Activated CD4-positive, alpha-beta T cell treated with anti-CD3 and anti-CD28 coated beads, Interleukin-2, amount 50 U/mL, for 48 hours (primary cell): ENCODE measurements around the gene B3GAT1.
"Not testable (repeated sequence)": the region's sequence is repeated elsewhere in the genome, so short reads cannot be mapped to it uniquely, and the experiment has no call there.

Experiments
- DNase-seq, 2 experiments: peaks; one replicate each; pipeline ENCODE4 v3.0.0-alpha.2; 2020

B3GAT1 gene, protein sequence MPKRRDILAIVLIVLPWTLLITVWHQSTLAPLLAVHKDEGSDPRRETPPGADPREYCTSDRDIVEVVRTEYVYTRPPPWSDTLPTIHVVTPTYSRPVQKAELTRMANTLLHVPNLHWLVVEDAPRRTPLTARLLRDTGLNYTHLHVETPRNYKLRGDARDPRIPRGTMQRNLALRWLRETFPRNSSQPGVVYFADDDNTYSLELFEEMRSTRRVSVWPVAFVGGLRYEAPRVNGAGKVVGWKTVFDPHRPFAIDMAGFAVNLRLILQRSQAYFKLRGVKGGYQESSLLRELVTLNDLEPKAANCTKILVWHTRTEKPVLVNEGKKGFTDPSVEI

GRCh38 chr11:134412203-134413042 lies at the start of gene B3GAT1:
TSS of gene B3GAT1 (minus strand) at chr11:134412242. CDS start at chr11:134387659, 24,583 bp downstream.
- peak; percentile 25 to 30 for DNase-seq

DNA sequence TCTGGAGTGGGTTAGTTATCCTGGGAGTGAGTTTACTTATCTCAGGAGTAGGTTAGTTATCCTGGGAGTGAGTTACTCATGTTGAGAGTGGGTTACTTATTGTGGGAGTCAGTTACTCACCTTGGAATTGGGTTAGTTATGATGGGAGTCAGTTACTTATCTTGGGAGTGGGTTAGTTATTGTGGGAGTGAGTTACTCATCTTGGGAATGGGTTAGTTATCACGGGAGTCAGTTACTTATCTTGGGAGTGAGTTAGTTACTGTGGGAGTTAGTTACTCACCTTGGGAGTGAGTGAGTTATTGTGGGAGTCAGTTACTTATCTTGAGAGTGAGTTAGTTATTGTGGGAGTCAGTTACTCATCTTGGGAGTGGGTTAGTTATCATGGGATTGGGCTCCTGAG lies 49.6 kb upstream of the B3GAT1 start:
- no peak for DNase-seq

GRCh38 chr11:134460881-134461280 lies 48.8 kb upstream of the B3GAT1 start:
- DNase-seq: no peak

DNA sequence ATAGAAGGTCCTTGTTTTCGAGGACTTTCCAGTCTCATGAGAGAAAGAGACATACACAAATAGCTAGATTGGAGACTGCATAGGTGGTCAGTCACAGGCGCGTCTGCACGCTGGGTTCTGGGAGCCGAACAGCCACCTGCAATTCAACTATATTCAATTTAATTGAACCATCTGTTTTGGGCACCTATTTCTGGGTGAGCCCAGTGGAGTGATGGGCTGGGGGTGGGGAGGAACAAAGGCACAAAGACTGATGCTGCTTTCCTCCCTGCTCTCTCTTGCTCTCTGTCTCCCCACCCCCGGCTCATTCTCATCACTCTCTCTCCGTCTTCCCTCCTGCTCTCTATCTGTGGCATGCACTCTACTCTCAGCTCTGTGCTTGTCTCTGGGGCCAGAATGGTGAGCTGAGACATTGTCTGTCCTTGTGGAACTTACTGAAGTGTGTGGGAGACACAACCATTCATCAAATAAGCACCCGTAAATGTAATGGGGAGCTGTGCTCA lies 48.1 kb upstream of the B3GAT1 start:
- DNase-seq: no peak

- no peak for DNase-seq
Measured at GRCh38 chr11:134459246-134460061, 47.4 kb upstream of the B3GAT1 start.

- DNase-seq: not testable (repeated sequence)
Measured at GRCh38 chr11:134457411-134458007, 45.5 kb upstream of the B3GAT1 start.

DNA sequence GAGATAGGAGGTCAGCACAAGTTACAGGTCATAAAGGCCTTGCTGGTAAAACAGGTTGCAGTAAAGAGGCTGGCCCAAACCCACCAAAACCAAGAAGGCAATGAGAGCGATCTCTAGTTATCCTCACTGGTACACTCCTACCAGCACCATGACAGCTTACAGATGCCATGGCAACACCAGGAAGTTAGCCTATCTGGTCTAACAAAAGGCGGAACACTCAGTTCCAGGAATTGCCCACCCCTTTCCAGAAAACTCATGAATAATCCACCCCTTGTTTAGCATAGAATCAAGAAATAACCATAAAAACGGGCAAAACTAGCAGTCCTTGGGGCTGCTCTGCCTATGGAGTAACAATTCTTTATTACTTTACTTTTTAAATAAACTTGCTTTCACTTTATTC lies 43.5 kb upstream of the B3GAT1 start:
- no peak for DNase-seq

- no peak for DNase-seq
Measured at GRCh38 chr11:134454146-134454690, 42.2 kb upstream of the B3GAT1 start.

GRCh38 chr11:134453441-134453840 lies 41.4 kb upstream of the B3GAT1 start:
- DNase-seq: no peak

GRCh38 chr11:134452838-134453155 lies 40.8 kb upstream of the B3GAT1 start:
- no peak for DNase-seq

DNA sequence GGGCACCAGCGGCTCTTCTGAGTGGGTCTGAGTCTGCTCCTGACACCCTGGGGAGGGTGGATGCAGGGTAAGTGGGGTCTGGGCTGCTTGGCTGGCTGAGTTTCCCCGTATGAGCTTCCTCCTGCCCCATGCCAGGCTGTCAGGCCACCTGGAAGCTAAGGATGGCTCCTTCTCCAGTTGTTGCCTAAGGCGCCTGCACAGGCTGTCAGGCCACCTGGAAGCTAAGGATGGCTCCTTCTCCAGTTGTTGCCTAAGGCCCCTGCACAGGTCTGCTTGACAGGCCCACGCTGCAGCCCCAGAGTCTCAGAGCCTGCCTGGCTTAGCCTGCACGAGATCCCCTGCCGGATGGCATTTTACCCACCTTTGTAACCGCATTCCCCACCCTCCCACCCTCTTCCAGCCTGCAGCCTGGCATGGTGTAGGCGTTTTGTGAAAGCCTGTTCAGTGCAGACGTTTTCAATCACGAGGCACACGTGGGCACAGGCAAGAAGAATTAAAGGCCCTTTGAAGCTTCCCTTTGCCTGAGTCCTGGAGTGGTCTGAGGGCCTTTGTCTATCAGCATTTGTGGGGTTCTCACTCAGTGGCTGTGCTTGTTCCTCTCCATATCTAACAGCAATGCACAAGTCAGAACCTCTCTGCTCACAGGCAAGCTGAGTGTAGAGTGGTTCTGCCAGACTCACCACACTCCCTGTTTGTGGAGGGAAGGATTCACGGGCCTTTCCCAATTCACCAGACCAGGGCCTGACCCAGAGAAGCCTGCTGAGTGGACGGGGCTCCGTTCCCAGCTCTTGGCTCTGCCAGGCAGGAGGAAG lies 40.2 kb upstream of the B3GAT1 start:
- DNase-seq: no peak

DNA sequence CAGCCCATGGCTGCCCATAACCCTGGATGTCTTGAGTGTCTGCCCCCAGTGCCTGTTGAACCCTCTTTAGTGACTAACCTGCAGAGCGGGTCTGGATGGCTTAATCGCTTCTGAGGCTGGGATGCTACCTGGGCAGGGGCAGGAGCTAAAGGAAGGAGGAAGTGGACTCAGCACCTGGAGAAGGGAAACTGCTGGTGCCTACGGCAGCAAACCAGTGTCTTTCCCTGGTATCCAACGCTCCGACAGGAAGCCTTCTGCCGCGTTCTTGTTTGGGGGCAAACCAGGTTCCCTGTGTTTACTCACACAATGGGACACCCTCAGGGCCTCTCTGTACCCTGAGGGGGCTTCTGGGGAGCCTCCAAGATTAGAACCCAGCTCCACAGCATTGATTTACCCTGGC lies 38.1 kb upstream of the B3GAT1 start:
- no peak for DNase-seq

- no peak for DNase-seq
Measured at GRCh38 chr11:134449713-134450112, 37.7 kb upstream of the B3GAT1 start.

DNA sequence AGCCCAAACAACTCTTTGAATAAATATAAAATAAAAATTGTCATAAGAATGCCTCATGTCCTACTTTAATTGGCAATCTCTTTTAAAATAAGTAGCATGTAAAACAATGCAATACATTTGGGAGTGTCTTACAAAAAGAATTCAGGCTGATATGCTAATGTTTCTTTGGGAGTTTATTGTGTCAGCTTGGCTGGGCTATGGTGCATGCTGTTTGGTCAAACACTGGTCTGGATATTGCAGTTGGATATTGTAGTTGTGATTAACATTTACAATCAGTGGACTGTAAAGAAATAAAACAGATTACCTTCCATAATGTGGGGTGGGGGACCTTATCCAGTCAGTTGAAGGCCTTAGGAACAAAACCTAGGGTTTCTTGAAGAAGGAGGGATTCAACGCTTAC lies 37.0 kb upstream of the B3GAT1 start:
- no peak for DNase-seq

- no peak for DNase-seq
Measured at GRCh38 chr11:134447696-134448095, 35.7 kb upstream of the B3GAT1 start.

DNA sequence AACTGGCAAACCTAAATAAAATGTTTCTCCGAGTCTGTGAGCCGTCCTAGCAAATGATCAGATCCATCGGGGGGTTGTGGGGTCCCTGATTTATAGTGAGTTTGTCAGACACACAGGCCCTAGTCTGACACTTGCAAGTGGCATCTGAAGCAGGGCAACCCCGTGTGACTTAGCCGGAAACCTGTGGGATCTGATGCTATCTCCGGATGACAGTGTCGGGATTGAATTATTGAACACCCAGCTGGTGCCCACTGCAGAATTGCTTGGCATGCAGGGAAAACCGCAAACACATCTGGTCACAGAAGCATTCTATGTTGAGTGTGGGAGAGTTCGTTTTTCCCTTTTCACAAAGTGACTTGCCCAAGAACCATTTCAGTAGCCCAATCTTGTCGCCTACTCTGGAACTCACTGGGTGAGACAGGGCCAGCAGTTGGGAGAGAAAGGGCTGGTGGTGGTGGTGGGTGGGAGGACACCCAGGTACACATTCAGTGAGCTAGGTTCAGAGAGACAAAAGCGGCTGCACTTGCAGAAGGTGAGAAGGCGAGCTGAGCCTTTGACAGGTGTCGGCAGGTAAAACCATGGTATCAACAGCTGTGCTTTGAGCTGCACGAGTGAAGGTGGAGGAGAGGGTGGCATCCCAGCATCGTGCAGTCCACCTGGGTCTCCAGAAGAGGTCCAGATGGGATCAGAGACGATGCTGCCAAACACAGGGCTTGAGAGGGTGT lies 33.7 kb upstream of the B3GAT1 start:
- DNase-seq: no peak

- DNase-seq: not testable (repeated sequence)
Measured at GRCh38 chr11:134444160-134445108, 32.4 kb upstream of the B3GAT1 start.

DNA sequence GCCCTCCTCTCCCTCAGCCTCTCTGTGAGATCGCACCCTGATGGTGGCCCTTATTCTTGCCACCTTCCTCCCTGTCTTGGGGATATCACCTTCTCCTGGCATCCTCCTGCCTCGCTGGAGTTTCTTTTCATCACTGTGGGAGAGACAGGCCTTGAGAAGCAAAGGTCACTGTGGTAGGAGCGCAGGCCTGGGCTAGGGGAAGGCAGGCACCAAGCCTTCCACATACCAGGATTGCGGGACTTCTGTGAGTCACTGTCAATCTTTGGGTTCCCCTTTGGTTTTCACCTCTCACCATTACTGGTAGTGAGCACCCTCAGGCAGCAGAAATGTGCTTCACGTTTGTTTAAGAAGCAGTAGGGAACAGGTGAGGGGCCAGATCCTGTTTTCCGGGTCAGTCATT lies 31.2 kb upstream of the B3GAT1 start:
- DNase-seq: no peak

GRCh38 chr11:134442246-134442645 lies 30.2 kb upstream of the B3GAT1 start:
- DNase-seq: no peak

DNA sequence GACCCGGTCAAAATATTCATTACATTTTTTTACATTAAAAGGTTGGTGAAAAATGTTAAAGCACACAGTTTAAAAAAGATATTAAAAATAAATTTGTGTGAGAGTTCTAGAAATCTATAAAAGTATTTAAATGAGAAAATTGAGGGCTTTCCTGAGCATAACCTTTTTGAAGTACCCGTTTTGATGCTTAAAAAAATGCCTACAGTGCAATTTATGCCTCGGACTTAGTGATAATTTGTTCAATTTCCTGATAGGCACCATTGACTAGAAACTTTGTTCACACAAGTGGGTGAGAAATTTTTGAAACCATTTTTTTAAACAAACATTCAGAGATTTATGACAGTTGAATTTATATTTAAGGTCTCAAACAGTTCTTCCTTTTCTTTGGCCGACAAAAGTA lies 29.7 kb upstream of the B3GAT1 start:
- DNase-seq: no peak
